Loucy (cell line): Measurements from ENCODE around the gene DDA1.

Experiments
- H2AFZ ChIP-seq: fragments of 200-600 bp; sonication (generic); 2 replicates; pipeline ENCODE4 v1.6.0; 2016; ENCODE audit warnings: antibody characterized with exemption, mild to moderate bottlenecking, low read length, moderate library complexity
- H3F3A ChIP-seq: fragments of 200-600 bp; 2 replicates; pipeline ENCODE4 v1.6.0; 2016; ENCODE audit warnings: antibody characterized with exemption, low read depth, mild to moderate bottlenecking
- H3K27me3 ChIP-seq: fragments of 200-600 bp; sonication (generic); 2 replicates; pipeline ENCODE4 v1.6.1; 2014; ENCODE audit warnings: low read length, mild to moderate bottlenecking; ENCODE audit not compliant: insufficient read depth, poor library complexity, severe bottlenecking
- H3K36me3 ChIP-seq: fragments of 200-600 bp; sonication (generic); 2 replicates; pipeline ENCODE4 v1.6.1; 2016; ENCODE audit warnings: low read length; ENCODE audit not compliant: insufficient read depth
- H3K4me1 ChIP-seq: fragments of 200-600 bp; sonication (generic); 2 replicates; pipeline ENCODE4 v1.5.1; 2014; ENCODE audit warnings: low read length, mild to moderate bottlenecking; ENCODE audit not compliant: insufficient read depth, poor library complexity, severe bottlenecking
- H3K4me2 ChIP-seq: fragments of 200-600 bp; sonication (generic); 2 replicates; pipeline ENCODE4 v1.6.0; 2014; ENCODE audit warnings: antibody characterized with exemption, low read length, low read depth, mild to moderate bottlenecking; ENCODE audit not compliant: poor library complexity, severe bottlenecking
- H3K4me3 ChIP-seq: fragments of 200-600 bp; sonication (generic); 2 replicates; pipeline ENCODE4 v1.5.1; 2014; ENCODE audit warnings: low read length, mild to moderate bottlenecking, mixed read lengths; ENCODE audit not compliant: poor library complexity, severe bottlenecking
- H3K79me2 ChIP-seq: fragments of 200-600 bp; sonication (generic); 2 replicates; pipeline ENCODE4 v1.6.1; 2014; ENCODE audit warnings: low read length; ENCODE audit not compliant: insufficient read depth
- H3K9ac ChIP-seq: fragments of 200-600 bp; sonication (generic); 2 replicates; pipeline ENCODE4 v1.6.0; 2014; ENCODE audit warnings: mild to moderate bottlenecking, low read depth, low read length, moderate library complexity; ENCODE audit not compliant: poor library complexity, severe bottlenecking
- H3K9me2 ChIP-seq: fragments of 200-600 bp; sonication (generic); replicated peaks from 2 replicates; pipeline ENCODE4 v1.6.1; 2016; ENCODE audit warnings: low read depth, low read length, mixed read lengths
- H3K9me3 ChIP-seq: fragments of 200-600 bp; sonication (generic); 2 replicates; pipeline ENCODE4 v1.6.1; 2014; ENCODE audit warnings: mild to moderate bottlenecking, antibody characterized with exemption, low read length, low read depth; ENCODE audit not compliant: insufficient read depth
- H4K20me1 ChIP-seq: fragments of 200-600 bp; sonication (generic); 2 replicates; pipeline ENCODE4 v1.6.0; 2014; ENCODE audit warnings: antibody characterized with exemption, low read length, mild to moderate bottlenecking; ENCODE audit not compliant: insufficient read depth, poor library complexity, severe bottlenecking
- CTCF ChIP-seq: fragments of 200-600 bp; sonication (generic); conservative IDR thresholded peaks from 2 replicates; pipeline ENCODE4 v1.5.1; 2014; ENCODE audit warnings: mild to moderate bottlenecking, antibody characterized with exemption, low read length
- EZH2phosphoT487 ChIP-seq: fragments of 200-600 bp; IDR thresholded peaks from 2 replicates; pipeline ENCODE4 v1.6.1; 2018; ENCODE audit warnings: antibody characterized with exemption, mild to moderate bottlenecking, moderate library complexity, borderline replicate concordance

Gene DDA1

GRCh38 chr19:17307876-17308377, 1.4 kb upstream of the DDA1 start:
- Histone ChIP-seq H3K4me1 (peaks cover 30% of the 10 kb centered on the region), H3K4me3 (no peak overlapping the region)

GRCh38 chr19:17309965-17310461, 650 bp downstream of the DDA1 start:
- peaks cover 13% of the 10 kb centered on the region; the same call in 1 of the 2 replicates for H3K36me3 ChIP-seq
- H3K27me3 ChIP-seq, result peaks cover 4% of the 10 kb centered on the region
- peaks cover 20% of the 10 kb centered on the region for H3K4me1 ChIP-seq
- H4K20me1 ChIP-seq, result peaks cover 29% of the 10 kb centered on the region
- H3K4me2 ChIP-seq, result peak overlapping the region; percentile 81
- H3K9me2 ChIP-seq, result no peaks in the 10 kb centered on the region
- TF ChIP-seq CTCF, result no peak
- TF ChIP-seq EZH2phosphoT487, result no peak
- H3K9me3 ChIP-seq, result no peaks in the 10 kb centered on the region
- H3K9ac ChIP-seq, result peak overlapping the region; percentile 90
- peaks cover 3% of the 10 kb centered on the region; the same call in 1 of the 2 replicates for H3F3A ChIP-seq
- H3K4me3 ChIP-seq, result peak overlapping the region; percentile 92
- no peak overlapping the region for H2AFZ ChIP-seq
- H3K79me2 ChIP-seq, result peaks cover 61% of the 10 kb centered on the region

More at GRCh38 chr19:17307876-17308377, 1.4 kb upstream of the DDA1 start:
- Histone ChIP-seq H3K4me2 (peak overlapping the region; percentile 89), H3K9ac (no peak overlapping the region), H3K9me3 (no peaks in the 10 kb centered on the region), H4K20me1 (peaks cover 29% of the 10 kb centered on the region), H2AFZ (no peak overlapping the region), H3K27me3 (peaks cover 4% of the 10 kb centered on the region), H3F3A (peaks cover 9% of the 10 kb centered on the region; the same call in 1 of the 2 replicates), H3K79me2 (peaks cover 56% of the 10 kb centered on the region), H3K36me3 (no peaks in the 10 kb centered on the region), H3K9me2 (no peaks in the 10 kb centered on the region)
- no peak for TF ChIP-seq EZH2phosphoT487
- no peak for TF ChIP-seq CTCF

GRCh38 chr19:17311455-17312188, 2.3 kb downstream of the DDA1 start:
- Histone ChIP-seq H3K4me1 (peaks cover 16% of the 10 kb centered on the region), H3K27me3 (peaks cover 4% of the 10 kb centered on the region), H3F3A (no peaks in the 10 kb centered on the region), H3K9me2 (no peaks in the 10 kb centered on the region), H3K4me2 (peak overlapping the region; percentile 81), H3K4me3 (peak overlapping the region; percentile 36), H3K9ac (no peak overlapping the region), H3K36me3 (peaks cover 23% of the 10 kb centered on the region; the same call in 1 of the 2 replicates), H3K9me3 (no peaks in the 10 kb centered on the region), H3K79me2 (peaks cover 56% of the 10 kb centered on the region), H4K20me1 (peaks cover 29% of the 10 kb centered on the region), H2AFZ (no peak overlapping the region)
- no peak for TF ChIP-seq CTCF
- no peak for TF ChIP-seq EZH2phosphoT487
